Stimulated activated CD4-positive, alpha-beta T cell treated with anti-CD3 and anti-CD28 coated beads, Interleukin-12 subunit alpha, Interleukin-12 subunit beta, amount 100 ng/mL, for 4 hours (primary cell): ENCODE results near the gene SKIDA1.

Source experiments
- DNase-seq: peaks from one replicate; pipeline ENCODE4 v3.0.0-alpha.2; 2020

The SKIDA1 gene

DNA sequence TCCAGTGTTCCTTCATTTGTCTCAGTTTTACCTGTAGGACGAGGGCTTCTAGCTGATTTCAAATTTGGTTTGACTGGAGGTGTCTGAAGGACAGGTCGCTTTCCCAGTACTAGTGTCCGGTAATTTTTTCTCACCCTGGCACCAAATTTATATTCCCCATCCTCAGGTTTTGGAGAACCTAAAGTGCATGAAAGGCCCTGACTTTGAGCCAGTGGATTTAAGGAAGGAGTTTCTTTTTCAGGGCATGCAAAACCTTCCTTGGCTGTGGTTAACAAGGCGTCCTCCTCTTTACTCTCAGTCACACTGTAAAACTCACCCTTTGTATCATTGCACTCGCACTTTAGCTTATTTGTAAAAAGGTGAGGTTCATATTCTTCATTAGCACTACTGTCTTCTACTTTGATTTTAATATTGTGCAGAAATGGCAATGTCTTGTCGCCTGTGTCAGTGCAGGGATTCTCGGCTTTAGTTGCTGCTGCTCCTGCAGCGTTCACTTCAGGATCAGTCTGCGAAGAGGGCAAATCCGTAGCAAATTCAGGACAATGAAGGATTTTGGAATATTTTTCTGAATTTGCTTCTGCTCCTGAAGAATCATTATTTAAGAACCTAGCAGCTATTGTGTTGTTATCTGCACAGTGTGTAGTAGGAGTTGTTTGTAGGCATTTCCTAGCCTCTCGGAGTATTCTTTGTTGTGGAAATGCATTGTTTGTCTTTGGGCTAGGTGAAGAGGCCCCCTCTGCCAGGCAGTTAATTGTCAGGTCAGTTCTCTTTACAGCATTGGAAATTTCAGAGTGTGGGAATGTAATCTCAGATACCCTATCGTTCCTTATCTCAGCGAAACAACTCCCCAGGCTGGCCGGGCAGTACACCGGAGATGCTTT, 9.9 kb downstream of the SKIDA1 start:
- DNase-seq = no peak

DNA sequence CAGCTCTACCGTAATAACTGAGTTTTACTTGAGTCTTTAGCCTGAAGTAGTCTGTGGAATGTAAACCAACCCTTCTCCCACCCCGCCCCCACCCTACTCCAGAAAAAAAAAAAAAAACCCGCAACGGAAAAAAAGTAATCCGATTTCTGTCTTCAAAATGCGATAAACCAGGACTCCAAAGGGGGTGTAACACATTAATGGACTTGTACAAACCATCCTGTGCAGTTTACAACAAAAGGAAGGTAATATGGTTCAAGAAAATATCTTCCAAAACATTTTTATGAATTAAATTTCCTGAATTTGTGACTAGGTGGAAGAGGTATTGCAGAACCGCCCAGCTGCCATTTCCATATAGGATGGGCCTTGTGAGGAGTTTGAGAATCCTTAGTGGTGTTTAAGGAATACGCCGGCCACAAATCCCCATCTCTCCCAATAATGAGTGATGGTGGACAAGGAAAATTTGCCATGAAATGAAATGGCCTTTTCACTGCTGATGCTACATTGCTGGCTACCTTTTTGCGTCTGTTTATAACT, 10.6 kb downstream of the SKIDA1 start:
- no peak for DNase-seq

DNA sequence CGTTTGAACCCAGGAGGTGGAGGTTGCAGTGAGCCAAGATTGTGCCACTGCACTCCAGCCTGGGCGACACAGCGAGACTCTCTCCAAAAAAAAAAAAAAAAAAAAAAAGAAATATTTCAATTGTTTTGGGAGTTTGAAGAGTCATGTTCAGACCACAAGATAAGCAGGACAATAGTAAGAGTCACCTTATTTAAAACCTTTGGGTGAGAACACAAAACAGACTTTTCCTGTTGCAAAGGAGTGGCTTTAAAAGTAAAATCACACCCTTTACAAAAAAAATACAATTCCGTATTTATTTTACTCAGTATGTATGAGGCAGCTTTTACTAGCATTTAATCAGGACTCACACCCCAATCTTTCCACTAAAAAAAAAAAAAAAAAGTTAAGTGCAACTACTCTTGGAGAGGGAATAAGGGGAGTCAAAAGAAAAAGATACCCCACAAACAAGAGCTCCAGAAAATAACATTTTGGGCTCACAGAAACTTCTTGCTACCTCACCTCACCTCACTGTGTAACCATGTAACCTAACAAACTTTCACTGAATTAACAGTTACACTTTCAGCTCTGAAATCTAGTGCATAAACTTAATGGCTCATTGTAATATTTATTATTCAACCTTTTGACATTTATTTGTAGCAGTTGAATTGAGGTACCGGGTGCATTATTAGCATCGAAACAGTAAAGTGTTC, 11.2 kb downstream of the SKIDA1 start:
- no peak for DNase-seq

DNA sequence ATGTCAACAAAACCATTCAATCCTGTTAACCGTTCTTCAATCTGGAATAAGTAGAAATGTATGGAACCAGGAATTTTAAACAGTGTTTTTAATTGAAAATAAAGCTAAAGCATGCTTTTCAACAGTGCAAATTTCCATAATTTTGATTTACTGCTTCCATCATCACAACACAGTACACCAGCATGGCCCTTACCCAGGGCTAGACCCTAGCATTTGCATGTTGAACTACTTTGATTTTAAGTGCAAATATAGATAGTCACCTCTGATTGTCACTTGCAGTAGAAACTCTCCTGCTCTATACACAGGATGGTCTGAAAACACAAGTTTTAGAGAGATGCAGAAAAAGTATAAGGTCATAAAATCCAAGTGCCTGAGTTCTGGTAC, 12.1 kb downstream of the SKIDA1 start:
- no peak for DNase-seq

DNA sequence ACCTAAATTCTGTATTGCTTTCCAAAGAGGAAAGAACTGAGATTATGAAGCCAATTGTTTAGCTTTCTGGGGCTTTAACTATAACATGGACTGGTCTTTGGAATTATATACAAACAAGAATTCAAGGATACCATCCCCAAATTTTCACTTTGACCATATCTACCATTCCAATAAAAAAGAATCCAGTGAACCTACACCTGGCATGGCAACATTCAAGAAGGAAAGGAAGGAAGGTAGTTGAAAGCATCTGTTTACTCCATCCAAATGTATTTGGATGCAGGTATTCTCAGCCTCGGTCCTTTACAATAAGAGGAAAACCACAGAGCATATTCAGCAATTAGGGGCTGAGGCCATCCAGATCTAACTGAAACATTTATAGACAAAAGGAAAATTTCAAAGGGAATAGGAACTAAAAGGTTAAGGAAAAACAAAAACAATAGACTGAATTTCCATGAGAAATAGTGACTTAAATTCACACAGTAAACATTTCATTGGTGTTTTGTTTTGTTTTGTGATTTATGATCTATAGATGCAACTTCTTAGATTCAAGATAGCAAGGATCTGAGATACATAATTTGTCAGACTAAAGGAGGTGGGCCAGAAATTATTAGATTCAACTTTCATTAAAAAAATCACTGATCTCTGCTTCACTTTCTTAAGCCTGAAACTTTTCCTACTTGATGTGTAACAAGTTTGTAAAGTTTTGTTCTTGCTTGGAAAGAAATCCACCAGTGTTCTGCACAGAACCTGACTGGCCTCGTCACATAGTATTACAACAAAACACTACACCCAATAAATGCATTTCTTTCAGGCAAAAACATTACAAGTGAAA, 12.7 kb downstream of the SKIDA1 start:
- DNase-seq = no peak

DNA sequence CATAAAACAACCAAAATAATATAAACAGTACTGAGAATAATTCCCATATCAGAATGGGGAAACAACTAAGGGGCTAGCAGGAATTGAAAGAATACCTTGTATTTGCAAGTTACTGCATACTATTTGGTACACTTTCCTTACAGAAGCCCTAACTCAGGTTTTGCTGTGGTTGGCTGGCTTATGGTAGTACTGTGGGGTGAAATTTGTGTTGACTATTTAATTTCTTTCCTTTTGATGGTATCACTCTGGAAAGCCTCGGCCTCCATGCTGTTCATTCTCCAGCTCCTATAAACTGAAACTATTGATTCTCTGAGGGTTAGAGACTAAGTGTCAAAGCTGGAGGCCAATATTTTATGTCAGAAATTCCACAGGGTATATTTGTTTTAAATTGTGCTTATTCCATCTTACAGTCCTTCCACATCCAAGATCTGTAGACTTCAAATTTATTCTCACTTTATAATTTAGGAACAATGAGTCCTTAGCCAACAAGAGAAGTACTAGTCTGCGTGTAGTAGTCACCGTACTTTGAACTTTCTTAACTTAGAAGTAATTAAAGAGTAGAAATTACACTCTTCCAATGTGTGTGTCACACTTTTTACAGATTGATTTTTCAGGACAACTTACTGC, 13.4 kb downstream of the SKIDA1 start:
- no peak for DNase-seq

DNA sequence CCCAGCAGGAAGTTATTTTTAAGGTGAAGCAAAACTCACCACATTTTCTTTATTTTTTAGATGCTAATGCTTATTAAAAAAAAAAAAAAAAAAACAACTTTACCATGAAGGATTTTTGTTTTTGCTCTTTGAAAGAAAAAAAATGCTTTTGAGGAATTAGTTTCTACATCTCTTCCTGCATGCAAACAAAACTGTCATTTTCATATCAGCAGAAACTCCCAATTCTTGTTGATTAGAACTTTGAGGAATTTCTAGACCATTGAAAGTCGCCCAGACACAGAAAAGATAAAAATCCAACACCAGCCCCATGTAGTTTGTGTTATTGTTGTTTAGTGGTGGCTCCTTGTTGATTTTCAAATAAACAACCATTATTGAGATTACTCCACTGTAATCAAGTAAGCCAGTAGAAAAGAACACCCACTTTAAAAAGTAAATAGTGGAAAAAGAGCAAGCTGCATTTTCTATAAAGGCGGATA, 14.3 kb downstream of the SKIDA1 start:
- DNase-seq = no peak

DNA sequence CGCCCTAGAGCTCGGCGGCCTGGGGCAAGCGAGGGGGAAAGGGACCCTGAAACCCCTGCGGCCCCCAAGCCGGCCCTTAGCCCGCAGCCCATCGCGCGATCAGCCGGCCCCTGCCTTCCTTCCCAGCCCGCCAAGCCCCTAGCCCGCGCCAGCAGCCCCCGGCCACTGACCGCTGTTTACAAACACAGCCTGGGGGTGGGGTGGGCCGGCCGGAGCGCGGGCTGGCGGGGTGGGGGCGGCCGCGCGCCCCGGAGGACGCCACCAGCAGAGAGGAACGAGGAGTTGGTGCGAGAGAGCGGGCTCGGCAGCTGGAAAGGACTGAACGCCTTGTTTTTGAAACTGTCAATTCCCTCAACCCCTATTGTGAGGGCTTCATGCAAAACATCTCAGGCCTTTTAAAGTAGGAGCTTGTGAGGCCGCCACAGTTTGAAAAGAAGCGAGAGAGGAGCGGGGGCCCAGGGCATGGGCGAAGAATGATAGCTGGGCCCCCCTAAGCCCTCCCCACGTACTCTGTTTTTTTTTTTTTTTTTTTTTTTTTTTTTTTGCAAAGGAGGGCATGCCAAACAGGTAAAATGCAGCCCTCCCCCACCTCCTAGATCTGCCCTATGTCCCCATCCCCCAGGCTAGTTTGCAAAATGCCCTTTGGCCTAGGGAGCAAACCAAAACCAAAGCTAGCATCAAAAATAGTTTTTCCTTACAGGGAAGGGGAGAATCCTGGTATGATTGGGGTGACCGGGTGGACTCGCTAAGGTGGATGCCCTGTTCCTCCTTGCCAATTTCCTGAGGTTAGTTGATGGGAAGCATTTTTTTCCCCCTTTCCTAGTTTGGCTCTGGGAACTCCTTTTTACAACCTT, 15.0 kb downstream of the SKIDA1 start:
- DNase-seq = no peak

DNA sequence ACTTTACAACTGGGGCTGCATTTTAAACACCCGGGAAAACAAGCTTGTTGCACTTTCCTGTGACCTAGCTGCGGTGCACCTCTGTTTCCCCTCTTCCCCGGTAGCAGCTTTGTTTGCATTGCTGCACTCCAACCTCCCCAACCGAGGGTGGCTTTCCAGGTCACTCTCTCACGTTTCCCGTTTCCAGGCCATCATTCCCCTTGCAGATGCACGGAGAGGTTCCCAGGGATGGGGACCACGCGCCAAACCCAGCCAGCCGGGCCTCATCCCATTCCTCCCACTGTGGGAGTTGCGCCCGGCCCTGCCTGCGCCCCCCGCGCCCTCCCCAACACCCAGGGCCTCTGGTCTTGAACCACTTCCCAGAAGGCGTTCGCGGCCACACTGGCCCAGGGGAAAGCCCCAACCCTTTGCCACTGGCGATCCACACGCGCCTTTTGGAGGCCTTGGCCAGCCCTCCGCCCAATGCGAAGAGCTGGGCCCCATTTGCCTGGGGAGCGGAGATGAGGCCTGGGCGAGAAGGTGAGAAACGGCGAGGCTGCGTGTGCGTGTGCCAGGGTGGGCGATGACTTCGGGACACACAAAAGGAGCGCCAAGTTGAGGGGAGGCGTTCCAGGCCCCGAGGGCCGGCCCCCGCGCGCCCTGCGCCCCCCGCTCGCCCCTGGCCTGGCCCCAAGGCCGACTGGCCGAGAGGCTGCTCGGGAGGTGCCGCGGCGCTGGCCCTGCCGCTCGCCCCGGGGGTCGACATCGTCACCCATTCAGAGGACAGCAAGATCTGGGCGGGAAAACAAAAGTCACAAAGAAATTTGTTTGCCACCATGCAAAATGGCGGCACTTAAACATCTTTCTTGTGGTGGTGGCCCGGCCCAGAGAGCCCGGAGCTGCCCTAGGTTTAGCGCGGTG, 15.9 kb downstream of the SKIDA1 start:
- DNase-seq = no peak

DNA sequence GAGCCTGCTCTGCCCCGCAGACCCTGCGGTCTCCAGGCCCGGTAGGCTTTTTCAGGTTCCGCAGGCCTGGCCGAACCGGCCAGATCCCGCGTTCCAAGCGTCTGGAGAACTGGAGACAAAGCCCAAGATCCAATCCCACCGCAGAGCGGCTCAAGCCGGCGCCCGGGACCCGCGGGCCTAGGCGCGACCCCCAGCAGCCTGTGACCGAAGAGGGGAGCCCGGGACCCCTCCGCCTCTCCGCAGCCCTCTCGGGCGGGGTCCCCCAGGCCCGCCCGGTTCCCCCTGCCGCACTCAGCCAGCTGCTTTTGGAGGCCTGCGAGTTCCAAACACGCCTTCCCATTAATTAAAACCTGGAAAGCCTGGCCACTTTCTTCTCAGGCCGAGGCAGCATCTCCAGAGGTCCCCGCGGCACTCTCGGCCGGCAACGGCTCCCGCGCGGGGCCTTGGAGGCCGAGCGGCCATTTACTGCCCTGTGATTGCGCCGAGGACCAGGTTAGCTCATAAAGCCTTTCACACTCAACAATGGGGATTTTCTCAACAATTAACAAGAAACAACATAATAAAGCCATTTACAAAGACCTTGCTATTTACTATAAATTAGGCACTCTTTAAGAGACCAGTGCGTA, 16.7 kb downstream of the SKIDA1 start:
- DNase-seq = no peak

DNA sequence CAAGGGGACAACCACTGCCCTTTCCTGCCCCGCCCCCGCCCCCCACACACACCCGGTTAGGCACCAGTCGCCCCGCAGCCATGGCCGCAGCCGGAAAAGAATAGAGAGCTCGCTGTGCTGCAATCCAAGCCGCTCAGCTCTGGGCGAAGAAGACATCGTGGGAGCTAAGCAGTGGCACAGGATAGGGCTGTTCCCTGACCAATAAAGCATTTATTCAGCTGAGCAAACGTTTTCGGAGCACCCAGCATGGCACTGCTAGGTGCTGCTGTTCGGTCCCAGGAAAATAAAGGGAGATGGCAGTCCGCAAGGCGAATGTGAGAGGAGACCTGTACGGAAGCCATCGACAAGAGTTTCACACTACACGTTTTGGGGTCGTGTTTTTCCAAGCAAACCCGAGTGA, 18.3 kb downstream of the SKIDA1 start:
- DNase-seq = no peak

DNA sequence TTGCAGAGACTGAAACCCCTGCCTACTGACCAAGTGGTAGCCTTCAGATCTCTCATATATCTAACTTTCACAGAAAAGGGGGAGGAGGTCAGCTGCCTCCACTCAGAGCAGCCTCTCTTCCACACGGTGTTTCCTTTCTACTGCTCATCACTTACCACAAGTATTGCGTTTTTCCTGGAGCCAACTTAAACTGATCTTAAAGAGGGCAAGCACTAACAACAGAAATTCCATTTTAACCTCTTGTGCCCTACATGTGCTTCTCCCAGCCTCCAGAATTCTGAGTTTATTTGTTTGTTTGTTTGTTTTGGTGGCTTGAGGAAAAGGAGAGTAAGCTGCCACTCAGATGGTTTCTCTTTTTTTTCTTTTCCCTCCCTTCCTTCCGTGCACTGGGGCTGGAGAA, 19.1 kb downstream of the SKIDA1 start:
- no peak for DNase-seq

DNA sequence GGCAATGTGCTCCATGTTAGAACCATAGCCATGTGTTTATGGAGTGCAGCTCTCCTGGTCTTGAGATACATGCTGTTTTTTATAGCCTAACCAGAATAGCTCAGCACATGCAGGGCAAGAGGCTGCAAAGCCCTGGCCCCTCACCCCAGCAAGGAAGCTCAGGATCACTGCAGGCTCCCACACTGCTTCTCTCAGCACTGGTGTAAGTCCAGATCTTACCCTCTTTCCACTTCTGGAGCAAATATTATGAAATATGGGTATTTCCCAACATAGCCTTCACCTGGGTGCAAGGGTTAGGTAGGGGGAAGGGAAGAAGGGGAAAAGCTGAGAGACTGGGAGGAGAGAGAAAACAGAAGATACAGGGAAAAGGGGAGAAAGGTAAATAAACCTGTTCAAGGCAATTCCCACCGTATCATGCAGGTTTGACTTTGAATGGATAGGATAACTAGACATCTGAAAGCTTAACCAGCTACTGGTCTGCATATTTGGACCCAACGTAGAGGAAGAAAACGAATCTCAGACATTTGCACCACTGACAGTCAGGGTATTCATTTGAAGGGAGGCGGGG, 19.7 kb downstream of the SKIDA1 start:
- no peak for DNase-seq

DNA sequence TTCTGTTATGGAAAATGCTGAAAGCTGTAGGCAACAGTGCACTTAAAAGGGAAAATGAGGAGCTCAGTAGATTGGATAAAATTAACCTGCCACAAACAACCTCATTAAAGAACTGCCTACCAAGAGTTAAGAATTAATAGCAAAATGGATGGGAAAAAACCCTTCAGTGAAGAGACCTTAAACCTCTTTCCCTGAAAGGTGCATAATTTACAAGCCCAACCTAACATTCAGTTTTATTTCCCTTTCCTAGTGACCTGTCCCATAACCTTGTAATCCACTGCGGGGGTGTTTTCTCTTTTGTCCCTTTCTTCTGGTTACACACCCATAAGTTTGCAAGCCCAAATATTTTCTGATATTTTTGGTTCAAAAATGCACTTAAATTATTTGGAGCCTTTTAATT, 21.9 kb downstream of the SKIDA1 start:
- DNase-seq = no peak

DNA sequence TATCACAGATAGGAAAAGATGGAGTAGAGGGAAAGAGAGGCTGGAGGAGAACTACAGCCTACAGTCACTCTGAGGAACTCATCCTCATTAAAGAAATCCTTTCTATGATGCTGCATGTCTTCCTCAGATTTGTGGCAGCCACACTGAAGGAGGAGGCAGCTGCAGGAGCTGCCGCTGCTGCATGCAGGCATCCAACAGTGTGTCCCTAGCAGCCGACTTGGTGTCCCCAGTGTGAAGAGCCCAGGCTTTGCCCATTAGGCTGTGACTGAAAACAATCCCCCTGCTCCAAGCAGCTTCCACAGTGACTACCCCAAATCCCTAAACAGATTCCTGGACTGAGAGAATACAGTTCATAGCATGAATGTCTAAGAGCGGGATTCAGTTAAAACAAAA, 23.1 kb downstream of the SKIDA1 start:
- no peak for DNase-seq

DNA sequence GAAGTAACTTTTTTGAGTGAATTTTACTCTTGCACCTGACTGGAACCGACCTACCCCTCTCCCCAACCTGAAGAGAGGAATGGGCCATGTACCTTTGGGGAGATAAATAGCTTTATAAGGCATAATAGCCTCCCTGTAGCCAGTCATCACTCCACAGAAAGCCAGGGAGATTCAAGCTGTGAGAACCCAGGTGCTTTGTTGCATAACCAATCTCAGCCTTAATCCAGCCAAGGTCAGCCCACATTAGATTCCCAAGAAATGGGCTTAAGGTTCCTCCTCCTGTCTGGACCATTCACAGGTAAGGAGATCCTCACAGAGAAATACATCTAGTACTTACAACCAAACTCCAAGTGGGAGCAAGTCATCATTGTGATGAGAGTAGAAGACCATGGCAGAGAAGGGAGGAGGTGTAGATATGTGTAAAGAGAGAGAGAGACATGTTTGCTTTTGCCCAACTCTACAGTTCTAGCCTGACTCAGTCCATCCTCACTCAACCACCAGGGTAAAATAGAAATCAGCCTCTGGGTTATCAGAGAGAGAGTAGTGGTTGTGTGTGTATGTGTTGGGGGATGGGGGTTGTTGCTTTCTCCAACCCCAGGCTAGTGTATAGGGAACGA, 23.6 kb downstream of the SKIDA1 start:
- no peak for DNase-seq

DNA sequence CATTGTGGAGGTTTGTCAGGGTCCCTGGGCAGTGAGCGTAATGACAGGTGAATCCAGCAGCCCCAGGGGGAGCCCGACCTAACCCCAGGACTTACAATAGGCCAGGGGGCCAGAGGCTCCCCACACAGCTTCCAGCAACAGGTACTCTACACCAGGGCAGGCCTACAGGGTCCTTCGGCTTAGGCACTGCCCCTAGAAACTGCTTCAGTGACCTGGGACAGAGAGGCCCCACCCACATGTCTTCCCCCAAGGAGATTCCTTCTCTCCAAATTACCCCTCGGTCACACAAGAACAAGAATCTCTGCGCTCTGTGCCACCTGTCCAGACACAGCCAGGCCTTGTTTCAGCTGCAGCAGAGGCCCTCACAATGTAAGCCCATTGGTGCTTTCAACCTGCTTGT, 24.4 kb downstream of the SKIDA1 start:
- no peak for DNase-seq

DNA sequence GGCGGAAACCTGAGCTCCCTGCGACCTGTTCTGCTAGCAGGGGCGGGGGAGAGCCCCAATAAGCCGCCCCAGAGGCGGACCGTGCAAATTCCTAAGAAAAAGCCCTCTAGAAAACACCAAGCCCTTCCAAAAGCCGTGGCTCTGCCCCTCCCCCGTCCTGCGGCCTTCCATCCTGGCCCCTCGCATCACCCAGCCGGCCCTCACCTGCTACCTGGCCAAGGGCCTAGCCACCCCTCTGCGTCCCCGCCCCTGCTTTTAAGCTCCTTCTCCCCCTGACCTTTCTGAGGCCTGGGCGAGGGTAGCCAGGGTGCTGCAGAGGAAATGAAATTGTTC, 24.9 kb downstream of the SKIDA1 start:
- DNase-seq = no peak
